GM12891 (cell line): Measurements from ENCODE around the gene IFI30.

ENCODE experiments used
- DNase-seq: peaks from one replicate; pipeline ENCODE4 v3.0.0; 2011; ENCODE audit warnings: low spot score; ENCODE audit not compliant: insufficient read length
- FAIRE-seq: peaks from 2 replicates; lab custom pipeline; 2011; peaks lifted over from hg19 to GRCh38; lab: Jason Lieb, UNC
- PAX5 ChIP-seq: IDR thresholded peaks from 2 replicates; pipeline ENCODE4 v1.6.1; 2011; ENCODE audit warnings: low read length, moderate library complexity, mild to moderate bottlenecking; ENCODE audit not compliant: insufficient read depth, severe bottlenecking
- POLR2A ChIP-seq: IDR thresholded peaks from 2 replicates; pipeline ENCODE4 v1.6.1; 2011; ENCODE audit warnings: low read depth, low read length, control low read depth
- POLR2AphosphoS5 ChIP-seq: IDR thresholded peaks from 2 replicates; pipeline ENCODE4 v1.6.1; 2011; ENCODE audit warnings: low read depth, low read length, control low read depth
- POU2F2 ChIP-seq: IDR thresholded peaks from 2 replicates; pipeline ENCODE4 v1.6.1; 2011; ENCODE audit warnings: low read depth, mild to moderate bottlenecking, control low read depth, low read length, moderate library complexity
- SPI1 ChIP-seq: IDR thresholded peaks from 2 replicates; pipeline ENCODE4 v1.6.1; 2011; ENCODE audit warnings: low read depth, low read length, control low read depth
- TAF1 ChIP-seq: IDR thresholded peaks from 2 replicates; pipeline ENCODE4 v1.6.1; 2011; ENCODE audit warnings: low read depth, low read length, control low read depth

IFI30 gene

GRCh38 chr19:18137242-18137641, 36.4 kb upstream of the IFI30 start:
- FAIRE-seq (no peak), DNase-seq (no peak)
- TF ChIP-seq TAF1 (no peak), POU2F2 (no peak), SPI1 (no peak), PAX5 (no peak), POLR2A (no peak), POLR2AphosphoS5 (no peak)

- FAIRE-seq, result no peak
- DNase-seq, result no peak
- TF ChIP-seq TAF1 (no peak), PAX5 (no peak), POLR2AphosphoS5 (no peak), POLR2A (no peak), SPI1 (no peak), POU2F2 (no peak)
Measured at GRCh38 chr19:18137657-18138339, 35.8 kb upstream of the IFI30 start.

GRCh38 chr19:18140473-18140872, 33.1 kb upstream of the IFI30 start:
- DNase-seq (no peak), FAIRE-seq (no peak)
- TF ChIP-seq TAF1, result no peak
- no peak for TF ChIP-seq POU2F2
- no peak for TF ChIP-seq POLR2A
- no peak for TF ChIP-seq PAX5
- no peak for TF ChIP-seq SPI1
- no peak for TF ChIP-seq POLR2AphosphoS5

GRCh38 chr19:18141031-18141430, 32.6 kb upstream of the IFI30 start:
- TF ChIP-seq POLR2AphosphoS5 (no peak), TAF1 (no peak), POU2F2 (no peak), SPI1 (no peak), POLR2A (no peak), PAX5 (no peak)
- no peak for FAIRE-seq
- DNase-seq, result no peak

GRCh38 chr19:18143902-18144301, 29.7 kb upstream of the IFI30 start:
- no peak for FAIRE-seq
- DNase-seq, result no peak
- TF ChIP-seq POU2F2, result no peak
- TF ChIP-seq PAX5, result no peak
- TF ChIP-seq POLR2A, result no peak
- no peak for TF ChIP-seq TAF1
- no peak for TF ChIP-seq POLR2AphosphoS5
- no peak for TF ChIP-seq SPI1

- DNase-seq, result no peak
- FAIRE-seq, result no peak
- no peak for TF ChIP-seq TAF1
Measured at GRCh38 chr19:18144361-18144760, 29.3 kb upstream of the IFI30 start.

GRCh38 chr19:18144906-18145305, 28.7 kb upstream of the IFI30 start:
- FAIRE-seq (no peak), DNase-seq (no peak)
- TF ChIP-seq POLR2AphosphoS5 (no peak), POLR2A (no peak), POU2F2 (no peak), PAX5 (no peak), SPI1 (no peak), TAF1 (no peak)

- DNase-seq (no peak), FAIRE-seq (no peak)
- no peak for TF ChIP-seq TAF1
- TF ChIP-seq POLR2A, result no peak
Measured at GRCh38 chr19:18145391-18145999, 28.1 kb upstream of the IFI30 start.

GRCh38 chr19:18147396-18147795, 26.2 kb upstream of the IFI30 start:
- TF ChIP-seq POLR2AphosphoS5 (no peak), SPI1 (no peak), POU2F2 (no peak), POLR2A (no peak), PAX5 (no peak), TAF1 (no peak)
- no peak for FAIRE-seq
- DNase-seq, result no peak

GRCh38 chr19:18149596-18149975, 24.0 kb upstream of the IFI30 start:
- DNase-seq, result no peak
- TF ChIP-seq SPI1 (no peak), POU2F2 (no peak), POLR2AphosphoS5 (no peak), POLR2A (no peak), TAF1 (no peak), PAX5 (no peak)
- no peak for FAIRE-seq
